GM12864 (cell line): ENCODE data around the gene TMCC2.

ENCODE experiments used
- DNase-seq: peaks from one replicate; pipeline ENCODE4 v3.0.0-alpha.2; 2011; ENCODE audit warnings: low read depth
- H3K4me3 ChIP-seq: 2 replicates; pipeline ENCODE4 v1.5.1; 2011; ENCODE audit warnings: mild to moderate bottlenecking, low read depth, low read length, control low read depth
- CTCF ChIP-seq: IDR thresholded peaks from 2 replicates; pipeline ENCODE4 v1.5.1; 2011; ENCODE audit warnings: low read depth, mild to moderate bottlenecking, moderate library complexity, low read length, control low read depth, inconsistent platforms; ENCODE audit errors: missing control alignments

The TMCC2 gene

DNA sequence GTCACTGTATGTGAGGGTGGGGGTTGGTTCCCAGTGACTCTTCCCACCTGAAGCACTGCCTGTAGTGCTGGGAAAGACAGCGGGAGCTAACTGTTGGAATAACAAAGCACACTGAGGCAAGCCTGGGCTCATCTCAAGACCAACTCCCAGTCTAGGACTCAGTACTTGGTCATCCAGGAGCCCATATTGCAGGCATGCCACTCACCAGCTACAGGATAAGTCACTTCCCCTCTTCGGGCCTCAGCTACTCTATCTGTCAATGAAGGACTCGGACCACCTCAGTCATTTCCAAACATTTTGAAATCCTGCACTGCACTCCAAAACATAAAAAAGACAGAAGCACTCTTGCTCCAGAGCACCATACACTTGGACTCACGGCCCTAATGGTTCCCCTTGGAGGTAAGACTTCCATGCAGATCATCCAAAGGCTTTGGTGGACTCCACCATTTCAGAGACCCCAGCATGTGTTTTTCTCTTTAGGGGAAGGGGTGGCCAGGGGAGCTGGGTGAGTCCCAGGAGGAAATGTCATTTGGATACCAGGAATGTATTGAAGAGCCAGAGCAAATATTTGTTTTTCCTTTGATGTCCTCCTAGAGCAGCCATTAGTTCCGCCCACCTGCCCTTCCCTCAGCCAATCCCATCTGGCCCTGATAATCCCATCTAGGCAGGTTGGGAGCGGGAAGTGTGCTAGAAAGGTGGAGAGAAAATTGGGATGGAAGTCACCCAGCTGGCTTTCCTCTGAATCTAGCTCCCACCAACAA is 90.7 kb downstream of the TMCC2 start:
- TF ChIP-seq CTCF, result no peak
- no peak overlapping the region for H3K4me3 ChIP-seq
- no peak for DNase-seq

GRCh38 chr1:205319081-205320018 is 91.6 kb downstream of the TMCC2 start:
- H3K4me3 ChIP-seq, result no peak overlapping the region; the same call in 1 of the 2 replicates
- TF ChIP-seq CTCF, result no peak
- DNase-seq, result no peak

- no peak for DNase-seq
These were observed 93.6 kb downstream of the TMCC2 start, which contains the start of gene NUAK2 for GRCh38 chr1:205321162-205321958. TSS of gene NUAK2 (minus strand) at chr1:205321745. CDS start at chr1:205321628, 117 bp downstream.

DNA sequence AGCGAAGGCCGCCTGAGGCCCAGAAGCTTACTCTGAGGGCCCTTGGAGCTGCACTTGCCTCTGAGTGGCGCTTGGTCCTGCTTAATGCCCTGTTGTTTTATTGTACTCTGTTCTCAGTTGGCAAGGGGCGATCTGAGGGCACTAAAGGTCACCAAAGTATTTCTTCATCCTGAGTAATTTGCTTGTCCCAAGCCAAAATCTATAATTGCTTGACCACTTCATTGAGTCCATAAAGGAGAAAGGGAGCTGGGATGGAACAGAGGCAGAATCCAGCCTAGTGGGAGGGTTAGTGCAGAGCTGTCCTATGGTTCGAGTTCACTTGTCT is 94.2 kb downstream of the TMCC2 start:
- no peak for TF ChIP-seq CTCF
- DNase-seq, result no peak
- H3K4me3 ChIP-seq, result no peak overlapping the region

More at GRCh38 chr1:205321162-205321958, 93.6 kb downstream of the TMCC2 start, which contains the start of gene NUAK2:
- H3K4me3 ChIP-seq, result peak within 1 kb of the TSS; percentile 61
- no peak for TF ChIP-seq CTCF
